Measurements from ENCODE around the gene CNTF. TPM values are rescaled to one million over a fixed set of nuclear protein-coding genes. Genes with fewer than 3 reads are reported as not detected.

The CNTF gene
- total and polyA plus RNA-seq, 7 donors: 0.87 to 1.8 (median 1.6) TPM; not detected in 2

DNA sequence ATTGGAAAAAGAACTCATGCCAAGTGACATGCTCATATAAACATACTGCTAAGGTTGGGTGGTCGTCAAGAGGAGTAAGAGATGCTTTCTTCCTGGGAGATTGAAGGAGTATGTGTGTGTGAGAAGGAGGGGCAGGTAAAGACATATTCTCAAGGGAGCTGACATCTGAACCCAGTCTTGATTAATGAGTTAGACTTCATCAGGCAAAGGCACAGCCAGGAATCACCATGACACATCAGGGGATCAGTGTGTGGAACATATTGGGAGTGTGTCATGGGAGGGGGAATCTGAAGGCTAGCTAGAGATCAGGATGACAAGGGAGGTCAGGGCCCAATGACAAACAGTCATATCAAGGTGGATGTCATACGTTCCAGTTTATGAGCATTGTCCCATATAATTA lies 14.9 kb downstream of the CNTF start:
- TF ChIP-seq CTCF (IDR thresholded peaks at IDR 0.05) (no peak), POLR2A (IDR thresholded peaks at IDR 0.05) (no peak), EP300 (IDR thresholded peaks at IDR 0.05) (no peak), POLR2AphosphoS5 (IDR thresholded peaks at IDR 0.05) (no peak)
- 39 to 65% methylated on average over 2 of the region's 2 CpGs for WGBS, 2 donors
- Histone ChIP-seq H3K4me3 (no peak overlapping the region), H3K36me3 (no peaks in the 10 kb centered on the region), H3K9me3 (no peaks in the 10 kb centered on the region), H3K4me1 (peaks cover 0 to 12% (median 7%) of the 10 kb centered on the region in 4 donors), H3K27ac (no peak overlapping the region), H3K27me3 (no peaks in the 10 kb centered on the region)
- DNase-seq: no peak
- intact Hi-C loops (cut with DNase I): no loop called here

- Histone ChIP-seq H3K9me3 (no peaks in the 10 kb centered on the region), H3K4me3 (no peak overlapping the region), H3K27me3 (no peaks in the 10 kb centered on the region), H3K36me3 (no peaks in the 10 kb centered on the region), H3K4me1 (peaks cover 0 to 12% (median 7%) of the 10 kb centered on the region in 4 donors), H3K27ac (no peak overlapping the region)
- no peak for DNase-seq
- intact Hi-C loops (cut with DNase I): no loop called here
- WGBS, 2 donors: 94 to 97% methylated on average over 6 of the region's 6 CpGs
- TF ChIP-seq POLR2A (IDR thresholded peaks at IDR 0.05) (no peak), CTCF (IDR thresholded peaks at IDR 0.05) (no peak), POLR2AphosphoS5 (IDR thresholded peaks at IDR 0.05) (no peak), EP300 (IDR thresholded peaks at IDR 0.05) (no peak)
Observed at GRCh38 chr11:58639103-58639502, 16.6 kb downstream of the CNTF start.

GRCh38 chr11:58639669-58640068 lies 17.2 kb downstream of the CNTF start:
- peaks cover 0 to 12% (median 7%) of the 10 kb centered on the region in 4 donors for H3K4me1 ChIP-seq
- TF ChIP-seq EP300 (IDR thresholded peaks at IDR 0.05) (no peak), POLR2AphosphoS5 (IDR thresholded peaks at IDR 0.05) (no peak)
- no peak for DNase-seq
- H3K4me3 ChIP-seq: no peak overlapping the region
- H3K36me3 ChIP-seq: no peaks in the 10 kb centered on the region
- H3K9me3 ChIP-seq: no peaks in the 10 kb centered on the region
- intact Hi-C loops (cut with DNase I): no loop called here
- H3K27me3 ChIP-seq: no peaks in the 10 kb centered on the region
- no peak overlapping the region for H3K27ac ChIP-seq
- WGBS, 2 donors: 74 to 77% methylated on average over 2 of the region's 2 CpGs

- Histone ChIP-seq H3K4me1 (peaks cover 0 to 12% (median 7%) of the 10 kb centered on the region in 4 donors), H3K4me3 (no peak overlapping the region), H3K9me3 (no peaks in the 10 kb centered on the region), H3K27me3 (no peaks in the 10 kb centered on the region), H3K36me3 (no peaks in the 10 kb centered on the region), H3K27ac (no peak overlapping the region)
- intact Hi-C loops (cut with DNase I): no loop called here
- WGBS, 2 donors: 0 to 3% methylated on average over 1 of the region's 1 CpG
- TF ChIP-seq EP300 (IDR thresholded peaks at IDR 0.05) (no peak), CTCF (IDR thresholded peaks at IDR 0.05) (no peak), POLR2A (IDR thresholded peaks at IDR 0.05) (no peak), POLR2AphosphoS5 (IDR thresholded peaks at IDR 0.05) (no peak)
- no peak for DNase-seq
Observed at GRCh38 chr11:58640386-58641023, 18.0 kb downstream of the CNTF start.

- Histone ChIP-seq H3K36me3 (no peaks in the 10 kb centered on the region), H3K4me1 (peaks cover 0 to 12% (median 7%) of the 10 kb centered on the region in 4 donors), H3K9me3 (no peaks in the 10 kb centered on the region), H3K27me3 (no peaks in the 10 kb centered on the region), H3K4me3 (no peak overlapping the region), H3K27ac (no peak overlapping the region)
- DNase-seq: no peak
- TF ChIP-seq POLR2AphosphoS5 (IDR thresholded peaks at IDR 0.05): no peak
- no peak for TF ChIP-seq EP300 (IDR thresholded peaks at IDR 0.05)
- no peak for TF ChIP-seq CTCF (IDR thresholded peaks at IDR 0.05)
- no peak for TF ChIP-seq POLR2A (IDR thresholded peaks at IDR 0.05)
- intact Hi-C loops (cut with DNase I): no loop called here
- 12 to 72% methylated on average over 3 of the region's 3 CpGs for WGBS, 2 donors
Observed at GRCh38 chr11:58641341-58641740, 18.9 kb downstream of the CNTF start.
